Adipose tissue (tissue), 3 donors: ENCODE results near the gene DPF1. TPM values are rescaled to one million over a fixed set of nuclear protein-coding genes. Genes with fewer than 3 reads are reported as not detected.

Experiments used
- H3K27ac ChIP-seq: one replicate; pipeline ENCODE4 v1.5.1; 2013; ENCODE audit warnings: low read depth, low read length
- WGBS, 3 donors: extraction: QIAGEN DNeasy Blood & Tissue Kit; methylation state at CpG; one replicate each; pipeline ENCODE4 v1.1.7; 2013; 5-methylcytosine and 5-hydroxymethylcytosine counted together
- polyA plus RNA-seq, 3 donors: library from polyadenylated mRNA; stranded (reverse); fragments of 200-250 nt; gene quantifications; one replicate each; pipeline ENCODE4 v1.2.3, GENCODE V29; 2013
- donor health status: healthy with polysubstance abuse.
- donor health status: Bipolar disorder and iron deficiency.
- donor health status: healthy.

Gene DPF1
- polyA plus RNA-seq, 3 donors: 0.05 to 0.67 (median 0.13) TPM

DNA sequence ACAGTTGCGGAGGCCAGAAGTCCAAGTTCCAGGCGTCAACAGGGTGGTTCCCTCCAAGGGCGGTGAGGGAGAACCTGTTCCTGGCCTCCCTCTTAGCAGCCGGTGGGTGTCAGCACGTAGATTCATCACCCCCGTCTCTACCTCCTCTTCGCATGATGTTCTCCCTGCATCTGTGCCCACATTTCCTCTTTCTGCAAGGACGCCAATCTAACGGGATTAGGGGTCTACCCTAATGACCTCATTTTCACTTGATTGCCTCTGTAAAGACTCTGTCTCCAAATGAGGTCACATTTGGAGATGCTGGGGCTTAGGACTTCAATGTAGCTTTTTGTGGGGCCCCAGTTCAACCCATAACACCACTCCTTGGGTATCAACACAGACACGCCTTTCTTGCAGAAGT is 38.5 kb downstream of the DPF1 start:
- no peak overlapping the region for H3K27ac ChIP-seq
- WGBS, 3 donors: 82 to 94% (median 84%) methylated on average over 10 of the region's 10 CpGs

DNA sequence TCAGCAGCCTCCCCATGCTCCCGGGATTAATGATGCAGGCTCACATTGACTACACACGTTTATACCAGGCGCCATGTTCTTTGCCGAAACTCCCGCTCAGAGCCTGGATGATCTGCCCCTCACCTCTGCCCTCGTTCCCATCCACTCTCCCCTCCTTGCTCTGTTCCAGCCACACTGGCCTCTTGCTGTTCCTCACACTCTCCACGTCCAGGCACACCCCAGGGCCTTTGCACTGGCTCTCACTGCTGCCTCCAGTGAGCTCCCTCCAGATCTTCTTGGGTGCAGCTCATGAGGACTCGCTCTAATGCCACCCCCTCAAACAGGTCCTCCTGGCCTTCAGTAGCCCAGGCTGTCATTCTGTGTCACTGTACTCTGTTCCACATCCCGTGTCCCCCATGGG is 39.2 kb downstream of the DPF1 start:
- 82 to 93% (median 84%) methylated on average over 9 of the region's 9 CpGs for WGBS, 3 donors
- no peak overlapping the region for H3K27ac ChIP-seq

DNA sequence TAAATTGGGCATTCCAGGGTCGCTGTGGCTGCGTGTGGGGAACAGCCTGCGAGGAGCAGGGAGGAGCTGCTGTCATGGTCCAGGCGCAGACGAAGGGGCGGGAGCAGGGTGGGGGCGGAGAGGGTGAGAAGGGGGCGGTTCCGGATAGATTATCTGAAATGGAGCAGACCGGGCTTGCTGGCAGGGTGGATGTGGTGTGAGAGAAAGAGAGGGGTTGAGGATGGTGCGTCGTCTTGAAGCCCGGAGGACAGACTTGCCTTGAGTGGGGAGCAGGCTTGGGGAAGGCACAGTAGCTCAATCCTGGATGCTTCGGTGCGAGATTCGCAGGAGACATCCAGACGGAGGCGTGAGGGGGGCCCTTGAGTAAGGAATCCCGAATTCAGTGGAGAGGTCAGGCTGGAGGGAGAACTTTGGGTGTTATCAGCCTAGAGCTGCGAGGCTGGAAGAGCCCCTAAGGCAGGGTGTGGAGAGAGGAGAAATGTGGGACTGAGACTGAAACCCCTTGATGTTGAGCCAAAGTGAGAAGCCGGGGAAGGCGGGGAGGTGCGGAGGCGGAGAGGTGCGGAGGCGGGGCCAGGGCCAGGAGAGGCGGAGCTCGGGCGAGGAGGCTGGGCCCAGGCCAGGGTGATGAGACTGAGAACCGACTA is 40.6 kb downstream of the DPF1 start:
- no peak overlapping the region for H3K27ac ChIP-seq
- WGBS, 3 donors: 58 to 71% (median 59%) methylated on average over 29 to 30 of the region's 30 CpGs

DNA sequence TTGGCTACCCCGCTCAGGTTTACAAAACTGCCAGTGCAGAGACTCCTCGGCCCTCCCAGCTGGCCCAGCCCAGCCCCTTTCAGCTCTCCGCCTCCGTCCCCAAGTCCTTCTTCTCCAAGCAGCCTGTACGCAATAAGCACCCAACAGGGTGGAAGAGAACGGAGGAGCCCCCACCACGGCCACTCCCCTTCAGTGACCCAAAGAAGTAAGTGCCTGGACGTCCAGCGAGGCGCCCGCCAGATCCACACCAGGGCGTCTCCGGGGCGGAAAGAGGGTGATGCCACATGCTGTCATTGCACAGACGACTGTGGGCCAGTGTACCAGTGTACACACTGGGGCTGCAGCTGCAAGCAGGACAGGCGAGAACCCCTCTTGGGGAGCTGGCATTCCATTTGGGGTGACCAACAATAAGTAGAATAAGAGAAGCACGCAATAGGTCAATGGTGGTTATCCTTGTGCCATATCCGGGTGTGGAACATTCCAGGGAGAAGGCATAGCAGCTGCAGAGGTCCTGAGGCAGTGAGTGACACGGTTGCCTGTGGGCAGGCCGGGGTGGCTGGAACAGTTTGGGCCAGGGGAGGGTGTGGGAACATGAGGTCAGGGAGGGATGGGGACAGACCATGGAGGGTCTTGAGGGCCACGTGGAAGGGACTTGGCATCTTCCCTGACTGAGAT is 41.3 kb downstream of the DPF1 start:
- 90 to 92% (median 91%) methylated on average over 21 of the region's 21 CpGs for WGBS, 3 donors

DNA sequence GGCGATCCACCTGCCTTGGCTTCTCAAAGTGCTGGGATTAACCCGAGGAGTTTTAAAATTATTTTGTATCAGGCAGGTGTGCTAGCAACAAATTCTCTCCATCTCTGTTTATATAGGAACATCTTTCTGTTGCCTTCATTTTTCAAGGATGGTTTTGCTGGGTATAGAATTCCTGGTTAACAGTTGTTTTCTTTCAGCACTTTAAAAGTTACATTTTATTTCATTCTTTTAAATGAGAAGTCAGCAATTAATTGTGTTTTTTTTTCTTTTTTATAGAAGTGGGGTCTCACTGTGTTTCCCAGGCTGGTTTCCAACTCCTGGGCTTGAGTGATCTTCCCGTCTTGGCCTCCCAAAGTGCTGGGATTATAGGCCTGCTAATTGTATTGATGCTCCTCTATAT is 44.0 kb downstream of the DPF1 start:
- WGBS, 3 donors: 97 to 99% (median 98%) methylated on average over 3 of the region's 3 CpGs
- no peak overlapping the region for H3K27ac ChIP-seq

More for the DNA sequence above, 41.3 kb downstream of the DPF1 start:
- H3K27ac ChIP-seq: no peak overlapping the region

DNA sequence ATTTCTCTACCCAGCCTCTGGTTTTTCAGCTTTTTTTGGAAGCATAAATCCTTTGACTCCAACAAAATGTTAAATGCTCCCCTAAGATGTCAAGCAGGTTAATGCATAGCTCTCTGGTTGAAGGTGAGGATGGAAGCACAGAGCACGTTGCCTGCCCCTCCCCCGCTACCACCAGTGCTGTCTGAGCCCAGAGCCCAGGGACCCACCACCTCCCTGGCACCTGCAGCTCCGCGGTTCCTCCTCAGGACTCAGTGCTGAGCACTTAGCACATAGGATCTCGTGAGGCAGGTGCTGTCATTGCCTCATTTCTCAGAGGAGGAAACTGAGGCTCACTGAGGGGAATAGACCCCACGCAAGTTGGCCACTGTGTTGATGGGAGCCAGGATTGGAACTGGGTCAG is 48.6 kb downstream of the DPF1 start:
- H3K27ac ChIP-seq: no peak overlapping the region
- WGBS, 3 donors: 85 to 90% (median 88%) methylated on average over 6 of the region's 6 CpGs

DNA sequence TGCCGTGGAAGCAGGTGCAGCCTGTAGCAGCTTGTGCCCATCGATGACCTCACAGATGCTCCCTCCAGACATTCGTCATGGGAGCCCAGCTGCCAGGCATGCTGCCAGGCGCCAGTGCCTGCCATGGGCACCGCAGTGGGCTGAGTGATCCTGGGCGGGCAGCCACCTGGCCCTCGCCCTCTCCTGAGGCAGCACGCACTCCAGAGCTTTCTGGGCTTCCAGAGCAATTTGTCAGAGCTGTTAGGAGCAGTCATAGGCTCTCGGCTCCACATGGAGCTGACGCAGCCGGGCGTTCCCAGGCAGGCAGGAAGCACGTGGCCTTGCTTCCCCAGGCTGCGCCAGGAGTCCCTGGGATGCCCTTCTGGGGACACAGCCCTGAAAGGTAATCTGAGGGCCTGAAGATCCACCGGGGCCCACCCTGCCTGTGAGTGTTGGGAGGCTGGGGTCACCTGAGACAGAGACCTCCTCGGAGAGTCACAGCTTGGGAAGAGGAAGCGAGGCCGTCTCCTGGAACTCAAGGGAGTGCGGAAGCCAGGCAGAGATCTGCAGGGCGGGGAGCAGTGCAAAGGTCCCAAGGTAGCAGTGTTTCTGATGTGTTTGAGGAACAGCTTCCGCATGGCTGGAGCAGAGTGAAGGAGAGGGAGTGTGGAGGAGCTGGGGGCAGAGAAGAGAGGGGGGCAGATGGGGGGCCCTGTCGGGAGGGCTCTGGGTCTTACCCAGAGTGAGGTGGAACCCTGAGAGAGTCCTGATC is 50.6 kb downstream of the DPF1 start:
- no peak overlapping the region for H3K27ac ChIP-seq
- WGBS, 3 donors: 69 to 74% (median 72%) methylated on average over 22 of the region's 22 CpGs

DNA sequence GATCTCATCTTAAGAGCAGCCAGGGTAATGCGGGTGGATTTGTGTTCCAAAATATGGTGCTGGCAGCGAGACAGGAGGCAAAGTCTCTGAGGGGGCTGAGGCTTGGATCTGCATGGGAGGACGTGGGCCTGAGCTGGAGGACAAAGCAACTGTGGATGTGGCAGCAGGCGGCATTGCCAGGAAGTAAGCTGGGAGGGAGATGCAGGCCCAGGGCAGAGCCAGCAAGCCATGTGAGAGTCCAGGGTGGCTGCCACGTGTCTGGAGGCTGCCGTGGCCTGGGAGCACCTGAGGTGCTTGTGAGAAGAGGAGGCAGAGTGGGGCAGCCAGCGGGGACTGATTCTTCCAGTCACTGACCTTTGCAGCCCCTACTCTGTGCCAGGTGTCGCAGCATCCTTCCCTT is 52.0 kb downstream of the DPF1 start:
- WGBS, 3 donors: 88 to 92% (median 90%) methylated on average over 8 of the region's 8 CpGs
- H3K27ac ChIP-seq: no peak overlapping the region

DNA sequence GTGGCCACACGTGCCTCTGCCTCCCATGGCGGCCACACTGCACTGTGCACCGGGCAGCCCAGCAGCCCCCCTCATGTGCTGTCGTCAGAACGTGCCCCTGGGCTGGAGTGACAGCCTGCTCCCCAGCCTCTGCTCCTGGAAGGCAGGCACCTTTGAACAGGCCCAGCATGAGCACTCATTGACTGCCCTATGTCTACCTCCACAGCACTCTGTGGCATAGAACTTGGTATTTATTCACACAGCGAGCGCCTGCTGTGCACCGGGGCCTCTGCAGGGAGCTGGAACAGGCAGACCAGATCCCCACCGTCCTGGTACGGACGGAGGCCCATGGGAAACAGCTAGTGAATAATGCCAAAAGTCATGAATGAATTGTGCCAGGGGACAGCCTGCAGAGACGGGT is 53.7 kb downstream of the DPF1 start:
- no peak overlapping the region for H3K27ac ChIP-seq
- WGBS, 3 donors: 80 to 88% (median 85%) methylated on average over 12 of the region's 12 CpGs

DNA sequence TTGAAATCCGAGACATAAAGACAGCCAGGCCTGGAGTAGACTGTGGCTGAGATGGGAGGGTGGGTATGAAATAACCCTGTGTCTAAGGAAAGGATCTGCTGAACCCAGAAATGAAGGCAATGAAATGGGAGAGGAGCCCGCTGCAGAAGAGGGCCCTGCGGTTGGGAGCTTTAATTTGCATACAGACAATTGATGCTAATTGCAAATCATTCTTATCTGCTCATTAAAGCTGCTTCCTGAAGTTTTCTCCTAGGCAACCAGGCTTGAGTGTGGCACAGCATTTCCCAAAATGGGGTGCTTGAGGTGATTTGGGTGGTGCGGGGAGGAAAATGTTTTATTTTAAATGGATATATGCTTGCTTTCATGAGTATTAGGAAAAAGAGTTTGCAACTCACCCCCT is 55.4 kb downstream of the DPF1 start:
- no peak overlapping the region for H3K27ac ChIP-seq
- WGBS, 3 donors: 87 to 90% (median 87%) methylated on average over 4 of the region's 4 CpGs

DNA sequence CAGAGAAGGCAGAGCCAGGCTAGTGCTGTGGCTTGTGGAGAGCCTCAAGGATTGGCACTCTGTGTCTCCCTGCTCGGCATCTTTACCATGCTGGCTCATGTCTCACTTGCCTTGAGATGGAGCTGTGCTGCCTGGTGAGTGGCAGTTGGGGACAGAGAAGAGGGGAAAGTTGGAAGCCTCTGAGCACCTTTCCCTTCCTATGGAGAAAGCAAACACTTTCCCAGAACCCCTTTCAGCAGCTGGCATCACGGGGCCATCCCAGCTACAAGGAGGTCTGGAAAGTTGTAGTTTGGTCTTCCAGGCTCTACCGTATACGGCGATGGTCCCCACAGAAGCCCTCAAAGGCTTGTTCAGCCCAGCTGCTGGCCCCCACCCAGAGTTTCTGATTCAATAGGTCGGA is 58.7 kb downstream of the DPF1 start:
- 95 to 96% (median 96%) methylated on average over 6 of the region's 6 CpGs for WGBS, 3 donors
- H3K27ac ChIP-seq: no peak overlapping the region

DNA sequence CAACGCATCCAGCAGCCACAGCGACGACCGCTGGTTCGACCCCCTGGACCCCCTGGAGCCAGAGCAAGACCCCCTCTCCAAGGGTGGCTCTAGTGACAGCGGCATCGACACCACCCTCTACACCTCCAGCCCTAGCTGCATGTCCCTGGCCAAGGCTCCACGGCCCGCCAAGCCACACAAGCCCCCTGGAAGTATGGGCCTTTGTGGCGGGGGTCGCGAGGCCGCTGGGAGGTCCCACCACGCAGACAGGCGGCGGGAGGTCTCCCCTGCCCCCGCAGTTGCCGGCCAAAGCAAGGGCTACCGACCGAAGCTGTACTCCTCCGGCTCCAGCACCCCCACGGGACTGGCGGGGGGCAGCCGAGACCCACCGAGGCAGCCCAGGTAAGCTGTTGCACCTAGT is 59.5 kb downstream of the DPF1 start:
- H3K27ac ChIP-seq: no peak overlapping the region
- 93 to 96% (median 94%) methylated on average over 24 to 25 of the region's 25 CpGs for WGBS, 3 donors

DNA sequence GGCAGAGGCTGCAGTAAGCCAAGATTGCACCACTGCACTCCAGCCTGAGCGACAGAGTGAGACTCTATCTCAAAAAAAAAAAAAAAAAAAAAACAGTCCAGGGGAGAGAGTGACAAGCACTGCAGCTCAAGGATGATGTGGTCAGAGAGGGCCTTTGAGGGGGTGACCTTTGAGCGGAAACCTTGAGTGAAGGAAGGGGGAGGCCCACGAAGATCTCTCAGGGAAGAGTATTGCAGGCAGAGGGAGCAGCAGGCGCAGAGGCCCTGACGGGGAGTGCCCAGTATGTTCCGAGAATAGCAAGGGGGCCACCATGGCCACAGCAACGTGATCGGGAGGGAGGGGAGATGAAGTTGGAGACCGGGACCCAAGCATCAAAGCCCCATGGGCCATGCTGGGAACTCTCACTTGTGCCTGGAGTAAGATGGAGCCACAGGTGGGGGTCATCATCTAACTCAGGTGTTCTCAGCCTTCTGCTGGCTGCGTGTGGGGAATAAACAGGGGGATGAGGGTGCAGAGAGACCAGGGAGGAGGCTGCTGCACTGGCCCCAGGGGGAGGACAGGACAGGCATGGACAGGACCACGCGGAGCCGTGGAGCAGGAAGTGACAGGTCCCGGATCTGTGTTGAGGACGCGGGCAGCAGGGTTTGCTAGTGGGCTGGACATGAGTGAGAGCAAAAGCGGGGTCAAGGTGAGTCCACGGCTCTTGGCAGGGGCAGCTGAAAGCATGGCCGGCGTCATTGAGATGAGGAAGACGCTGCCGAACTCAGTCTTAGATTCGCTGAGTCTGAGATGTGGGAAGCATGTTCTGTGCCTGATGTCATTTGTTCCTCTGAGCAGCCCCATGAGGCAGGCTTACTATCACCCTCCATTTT is 60.4 kb downstream of the DPF1 start:
- 95 to 96% (median 96%) methylated on average over 22 to 23 of the region's 23 CpGs for WGBS, 3 donors

DNA sequence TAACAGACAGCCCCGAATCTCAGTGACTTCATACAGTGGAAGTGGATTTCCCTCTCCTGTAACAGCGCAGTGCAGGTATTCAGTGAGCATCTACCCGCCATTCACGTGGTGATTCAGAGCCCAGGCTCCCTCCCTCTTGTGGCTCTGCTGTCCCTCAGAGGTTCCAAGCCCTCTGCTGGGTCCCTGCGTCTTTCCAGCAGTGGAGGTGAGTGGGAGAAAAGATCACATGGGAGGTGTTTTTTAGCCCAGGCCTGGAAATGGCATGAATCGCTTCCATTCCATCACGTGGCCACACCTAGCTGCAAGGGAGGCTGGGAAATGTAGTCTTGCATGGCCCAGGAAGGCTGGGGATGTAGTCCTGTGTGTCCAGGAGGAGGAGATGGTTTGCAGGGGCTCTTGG is 61.4 kb downstream of the DPF1 start:
- 97 to 100% (median 97%) methylated on average over 7 of the region's 7 CpGs for WGBS, 3 donors
- H3K27ac ChIP-seq: no peak overlapping the region

More for the DNA sequence above, 60.4 kb downstream of the DPF1 start:
- H3K27ac ChIP-seq: no peak overlapping the region

DNA sequence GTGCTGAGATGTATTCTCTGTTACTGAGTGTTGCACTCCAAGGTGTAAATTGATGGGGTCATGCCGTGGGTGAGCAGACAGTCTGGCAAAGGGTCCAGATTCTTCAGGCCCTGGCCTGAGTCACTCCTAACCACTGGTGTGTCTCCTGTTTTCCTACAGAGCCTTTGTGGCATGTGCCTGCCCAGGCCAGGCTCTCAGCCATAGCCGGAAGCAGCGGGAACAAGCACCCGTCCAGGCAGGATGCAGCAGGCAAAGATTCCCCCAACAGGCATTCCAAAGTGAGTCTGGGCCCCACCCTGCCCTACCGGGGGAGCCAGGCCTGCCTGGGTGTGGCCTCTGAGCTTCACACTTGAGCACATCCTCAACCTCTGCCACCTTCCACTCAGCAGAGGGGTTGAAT is 61.9 kb downstream of the DPF1 start:
- 94 to 100% (median 98%) methylated on average over 5 of the region's 5 CpGs for WGBS, 3 donors
- no peak overlapping the region for H3K27ac ChIP-seq
